Stimulated activated CD8-positive, alpha-beta memory T cell treated with anti-CD3 and anti-CD28 coated beads, Interleukin-2, amount 100 ng/mL, for 48 hours (primary cell): ENCODE data around the gene PTTG1IP.

Experiments
- DNase-seq, 2 donors: peaks; one replicate each; pipeline ENCODE4 v3.0.0-alpha.2; 2020; ENCODE audit warnings: low read depth in 2 of 2

PTTG1IP gene

GRCh38 chr21:44909719-44910118, 36.2 kb upstream of the PTTG1IP start:
- DNase-seq: no peak

GRCh38 chr21:44908908-44909307, 35.4 kb upstream of the PTTG1IP start:
- DNase-seq: no peak

GRCh38 chr21:44907966-44908895, 34.7 kb upstream of the PTTG1IP start:
- no peak for DNase-seq

- DNase-seq: no peak
These were observed 33.9 kb upstream of the PTTG1IP start for GRCh38 chr21:44907225-44907965.

GRCh38 chr21:44905728-44906090, 32.2 kb upstream of the PTTG1IP start:
- DNase-seq: no peak

GRCh38 chr21:44905016-44905727, 31.7 kb upstream of the PTTG1IP start:
- no peak for DNase-seq

GRCh38 chr21:44904141-44904923, 30.8 kb upstream of the PTTG1IP start:
- no peak for DNase-seq

- DNase-seq: no peak
These were observed 30.2 kb upstream of the PTTG1IP start for GRCh38 chr21:44903689-44904088.

GRCh38 chr21:44903050-44903685, 29.7 kb upstream of the PTTG1IP start:
- no peak for DNase-seq

- DNase-seq: no peak
These were observed 29.0 kb upstream of the PTTG1IP start for GRCh38 chr21:44902268-44903049.

GRCh38 chr21:44901391-44902074, 28.0 kb upstream of the PTTG1IP start:
- no peak for DNase-seq

- DNase-seq: no peak
These were observed 27.2 kb upstream of the PTTG1IP start for GRCh38 chr21:44900559-44901251.

GRCh38 chr21:44899768-44900558, 26.5 kb upstream of the PTTG1IP start:
- no peak for DNase-seq

- DNase-seq: no peak
These were observed 25.6 kb upstream of the PTTG1IP start for GRCh38 chr21:44898851-44899767.

- DNase-seq: no peak
These were observed 24.6 kb upstream of the PTTG1IP start for GRCh38 chr21:44898011-44898488.

GRCh38 chr21:44897326-44898010, 24.0 kb upstream of the PTTG1IP start:
- DNase-seq: no peak
